Effector memory CD8-positive, alpha-beta T cell (primary cell): ENCODE measurements around the gene RNF130.

ENCODE experiments used
- ATAC-seq: fragments of 150-1000 bp; cut with Tn5 transposase; replicated peaks from 2 replicates; pipeline ENCODE4 v1.10.0; 2021; ENCODE audit warnings: mild to moderate bottlenecking, moderate library complexity
- DNase-seq, 3 experiments: peaks; one replicate each; pipeline ENCODE4 v3.0.0; 2021
- H3K27ac Mint-ChIP-seq, 2 donors: one replicate each; pipeline ENCODE4 v1.8.0; 2022; ENCODE audit warnings: mild to moderate bottlenecking in 2 of 2, mixed read lengths in 2 of 2, moderate library complexity in 2 of 2
- H3K27me3 Mint-ChIP-seq, 2 donors: one replicate each; pipeline ENCODE4 v1.8.0; 2022; ENCODE audit warnings: mixed read lengths in 2 of 2
- H3K36me3 Mint-ChIP-seq: one replicate; pipeline ENCODE4 v1.8.0; 2022; ENCODE audit warnings: mild to moderate bottlenecking, moderate library complexity, mixed read lengths; ENCODE audit not compliant: insufficient read depth
- H3K4me1 Mint-ChIP-seq, 2 donors: one replicate each; pipeline ENCODE4 v1.8.0; 2022; ENCODE audit warnings: low read depth in 2 of 2, mixed read lengths in 2 of 2
- H3K4me3 Mint-ChIP-seq, 2 donors: one replicate each; pipeline ENCODE4 v1.8.0; 2022; ENCODE audit warnings: mild to moderate bottlenecking in 2 of 2, mixed read lengths in 2 of 2, moderate library complexity in 2 of 2
- H3K9me3 Mint-ChIP-seq, 2 donors: one replicate each; pipeline ENCODE4 v1.8.0; 2022; ENCODE audit warnings: mixed read lengths in 2 of 2

Gene RNF130

DNA sequence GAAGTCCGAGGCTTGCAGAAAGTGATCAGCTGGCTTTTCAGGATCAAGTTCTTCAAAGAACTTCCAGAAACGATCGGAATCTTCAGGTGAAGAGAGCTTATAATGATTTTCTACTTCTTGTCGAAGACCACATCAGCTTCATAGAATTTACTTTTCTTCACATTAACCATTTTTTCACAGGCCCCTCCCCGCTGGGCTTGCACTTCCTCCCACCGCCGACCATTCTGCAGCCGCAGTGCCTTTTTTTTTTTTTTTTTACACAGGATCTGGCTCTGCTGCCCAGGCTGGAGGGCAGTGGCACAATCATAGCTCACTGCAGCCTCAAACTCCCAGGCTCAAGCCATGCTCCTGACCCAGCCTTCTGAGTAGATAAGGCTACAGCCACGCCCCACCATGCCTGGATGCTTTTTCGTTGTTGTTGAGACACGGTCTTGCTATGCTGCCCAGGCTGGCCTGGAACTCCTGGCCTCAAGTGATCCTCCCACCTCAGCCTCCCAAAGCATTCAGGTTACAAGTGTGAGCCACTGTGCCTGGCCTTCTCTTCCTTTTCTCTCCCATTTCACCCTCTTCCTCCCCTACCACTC lies 15.3 kb upstream of the RNF130 start:
- peaks cover 11 to 12% of the 10 kb centered on the region in 2 donors for H3K4me1 Mint-ChIP-seq
- peak overlapping the region; percentile 20 to 25 for H3K4me3 Mint-ChIP-seq
- H3K9me3 Mint-ChIP-seq, result no peaks in the 10 kb centered on the region
- H3K27ac Mint-ChIP-seq, result no peak overlapping the region
- H3K27me3 Mint-ChIP-seq, result peaks cover 7 to 32% of the 10 kb centered on the region in 2 donors
- ATAC-seq, result no peak
- no peak for DNase-seq
- peaks cover 3% of the 10 kb centered on the region for H3K36me3 Mint-ChIP-seq

GRCh38 chr5:180085837-180086236 lies 14.3 kb upstream of the RNF130 start:
- H3K27me3 Mint-ChIP-seq, result peaks cover 18 to 42% of the 10 kb centered on the region in 2 donors
- no peaks in the 10 kb centered on the region for H3K9me3 Mint-ChIP-seq
- peak overlapping the region in 1 of 2 donors; percentile 1 for H3K4me3 Mint-ChIP-seq
- peaks cover 8 to 11% of the 10 kb centered on the region in 2 donors for H3K4me1 Mint-ChIP-seq
- peaks cover 3% of the 10 kb centered on the region for H3K36me3 Mint-ChIP-seq
- DNase-seq (no peak), ATAC-seq (peak; percentile 31)
- no peak overlapping the region for H3K27ac Mint-ChIP-seq

- peaks cover 27 to 52% of the 10 kb centered on the region in 2 donors for H3K27me3 Mint-ChIP-seq
- peaks cover 6 to 8% of the 10 kb centered on the region in 2 donors for H3K4me1 Mint-ChIP-seq
- no peak overlapping the region for H3K27ac Mint-ChIP-seq
- H3K36me3 Mint-ChIP-seq, result peaks cover under 1% of the 10 kb centered on the region
- DNase-seq, result no peak
- no peaks in the 10 kb centered on the region for H3K9me3 Mint-ChIP-seq
- H3K4me3 Mint-ChIP-seq, result no peak overlapping the region
- no peak for ATAC-seq
These were observed 13.3 kb upstream of the RNF130 start for GRCh38 chr5:180084638-180085561.

DNA sequence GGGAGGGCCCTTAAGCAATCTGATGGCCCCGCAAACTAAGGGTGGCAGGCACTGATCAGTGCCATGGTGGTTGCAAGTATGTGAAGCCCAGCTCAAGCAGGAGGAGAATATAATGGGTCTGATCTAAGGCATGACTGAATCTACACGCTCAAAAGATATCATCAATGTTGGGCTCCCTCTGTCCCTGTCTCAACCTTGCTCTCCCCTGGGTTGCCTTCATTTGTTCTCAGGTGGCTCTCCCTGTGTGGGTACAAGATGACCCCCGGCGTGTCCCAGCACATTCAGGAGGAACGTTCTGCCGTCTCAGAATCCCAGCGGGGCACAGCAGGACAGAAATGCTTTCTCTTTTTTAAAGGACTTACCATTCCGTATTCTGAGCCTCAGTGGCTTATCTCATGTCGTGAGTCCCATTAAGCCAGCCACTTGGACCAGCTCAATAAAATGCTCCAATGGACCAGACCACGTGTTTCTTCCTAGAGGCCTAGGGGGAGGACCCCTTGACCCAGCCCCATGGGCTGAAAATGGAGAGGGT lies 12.0 kb upstream of the RNF130 start:
- Mint-ChIP-seq H3K36me3 (no peaks in the 10 kb centered on the region), H3K9me3 (no peaks in the 10 kb centered on the region), H3K4me1 (peaks cover 5 to 8% of the 10 kb centered on the region in 2 donors), H3K4me3 (no peak overlapping the region), H3K27me3 (peaks cover 39 to 65% of the 10 kb centered on the region in 2 donors), H3K27ac (no peak overlapping the region)
- no peak for ATAC-seq
- no peak for DNase-seq

DNA sequence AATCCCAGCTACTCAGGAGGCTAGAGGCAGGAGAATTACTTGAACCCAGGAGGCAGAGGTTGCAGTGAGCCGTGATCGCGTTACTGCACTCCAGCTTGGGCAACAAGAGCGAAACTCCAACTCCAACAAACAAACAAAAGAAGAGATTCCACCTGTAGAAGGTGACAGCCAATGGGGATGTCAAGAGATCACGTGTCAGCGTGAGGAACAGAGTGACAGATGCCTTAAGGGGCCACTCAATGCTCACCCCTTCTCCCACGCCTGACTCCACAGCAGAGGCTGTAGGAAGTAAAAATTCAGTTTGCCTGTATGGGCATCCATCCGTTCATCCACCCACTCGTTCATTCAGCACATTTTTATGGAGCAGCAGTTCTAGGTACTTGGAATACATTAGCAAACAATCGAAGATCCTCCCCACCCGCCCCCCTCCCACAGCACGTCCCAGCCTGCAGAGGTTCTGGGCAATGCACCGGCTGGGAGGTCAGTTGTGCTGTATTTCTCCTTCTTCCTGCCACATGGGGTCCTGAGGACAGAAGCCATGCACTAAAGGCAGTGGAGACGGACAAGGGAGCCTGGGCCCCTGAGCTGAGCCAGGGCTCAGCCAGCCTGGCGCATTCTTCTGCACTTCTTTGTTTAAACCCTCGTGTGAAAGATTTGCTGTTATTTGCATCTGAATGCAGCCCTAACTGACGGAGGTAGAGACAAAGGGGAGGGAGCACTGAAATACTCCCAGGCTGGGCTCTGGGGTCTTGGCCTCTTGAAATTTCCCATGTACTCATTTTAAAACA lies 11.3 kb upstream of the RNF130 start:
- no peak for DNase-seq
- Mint-ChIP-seq H3K36me3 (no peaks in the 10 kb centered on the region), H3K9me3 (no peaks in the 10 kb centered on the region), H3K4me3 (no peak overlapping the region), H3K4me1 (peaks cover 5 to 8% of the 10 kb centered on the region in 2 donors), H3K27ac (no peak overlapping the region), H3K27me3 (peaks cover 45 to 73% of the 10 kb centered on the region in 2 donors)
- ATAC-seq, result no peak

GRCh38 chr5:180081481-180081880 lies 9.9 kb upstream of the RNF130 start:
- DNase-seq (no peak), ATAC-seq (no peak)
- Mint-ChIP-seq H3K4me1 (peaks cover 4 to 5% of the 10 kb centered on the region in 2 donors), H3K27me3 (peaks cover 46 to 77% of the 10 kb centered on the region in 2 donors), H3K4me3 (no peak overlapping the region), H3K9me3 (no peaks in the 10 kb centered on the region), H3K27ac (no peak overlapping the region), H3K36me3 (no peaks in the 10 kb centered on the region)

GRCh38 chr5:180080486-180081280 lies 9.1 kb upstream of the RNF130 start:
- ATAC-seq, result peak; percentile 46
- no peak overlapping the region for H3K27ac Mint-ChIP-seq
- H3K4me1 Mint-ChIP-seq, result peaks cover 1 to 2% of the 10 kb centered on the region in 2 donors
- H3K36me3 Mint-ChIP-seq, result no peaks in the 10 kb centered on the region
- peak overlapping the region; percentile 15 to 59 for H3K4me3 Mint-ChIP-seq
- peaks cover 46 to 78% of the 10 kb centered on the region in 2 donors for H3K27me3 Mint-ChIP-seq
- DNase-seq, result peak in 2 of 3 experiments; percentile 20 to 22
- H3K9me3 Mint-ChIP-seq, result no peaks in the 10 kb centered on the region

- peak overlapping the region in 1 of 2 donors; percentile 59 for H3K4me3 Mint-ChIP-seq
- no peak overlapping the region for H3K27ac Mint-ChIP-seq
- peaks cover 46 to 76% of the 10 kb centered on the region in 2 donors for H3K27me3 Mint-ChIP-seq
- no peaks in the 10 kb centered on the region for H3K9me3 Mint-ChIP-seq
- H3K36me3 Mint-ChIP-seq, result no peaks in the 10 kb centered on the region
- no peaks in the 10 kb centered on the region for H3K4me1 Mint-ChIP-seq
- DNase-seq (no peak), ATAC-seq (no peak)
These were observed 8.3 kb upstream of the RNF130 start for GRCh38 chr5:180079702-180080466.

- H3K27me3 Mint-ChIP-seq, result peaks cover 46 to 61% of the 10 kb centered on the region in 2 donors
- ATAC-seq (no peak), DNase-seq (no peak)
- no peak overlapping the region for H3K4me3 Mint-ChIP-seq
- no peak overlapping the region for H3K27ac Mint-ChIP-seq
- H3K9me3 Mint-ChIP-seq, result no peaks in the 10 kb centered on the region
- H3K4me1 Mint-ChIP-seq, result peaks cover 4 to 5% of the 10 kb centered on the region in 2 donors
- peaks cover 5% of the 10 kb centered on the region for H3K36me3 Mint-ChIP-seq
These were observed 6.8 kb upstream of the RNF130 start for GRCh38 chr5:180078348-180078747.

GRCh38 chr5:180077594-180078284 lies 6.2 kb upstream of the RNF130 start:
- Mint-ChIP-seq H3K27ac (no peak overlapping the region), H3K9me3 (no peaks in the 10 kb centered on the region), H3K4me3 (no peak overlapping the region), H3K4me1 (peaks cover 5 to 6% of the 10 kb centered on the region in 2 donors), H3K27me3 (peaks cover 45 to 55% of the 10 kb centered on the region in 2 donors), H3K36me3 (peaks cover 11% of the 10 kb centered on the region)
- DNase-seq (no peak), ATAC-seq (no peak)

DNA sequence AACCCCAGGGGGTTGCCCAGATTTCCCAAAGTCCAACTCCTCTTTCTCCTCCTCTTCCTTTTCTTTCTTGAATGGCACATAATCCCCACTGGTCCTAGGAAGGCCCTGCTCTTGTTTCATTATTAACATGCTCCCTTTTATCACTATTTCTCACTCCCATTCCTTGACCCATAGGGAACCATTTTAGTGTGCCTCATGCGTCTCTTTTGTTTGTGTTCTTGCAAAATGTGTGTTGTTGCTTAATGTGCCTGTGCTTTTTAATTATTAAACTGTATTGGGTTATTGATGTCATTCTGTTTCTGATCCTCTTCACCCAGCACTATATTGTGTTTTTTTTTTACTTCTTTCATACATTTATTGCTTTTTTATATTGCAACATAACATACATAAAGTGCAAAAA lies 4.1 kb upstream of the RNF130 start:
- H3K27ac Mint-ChIP-seq, result no peak overlapping the region

More for the DNA sequence above, 4.1 kb upstream of the RNF130 start:
- peaks cover 27 to 35% of the 10 kb centered on the region in 2 donors for H3K27me3 Mint-ChIP-seq
- no peak for ATAC-seq
- no peaks in the 10 kb centered on the region for H3K9me3 Mint-ChIP-seq
- no peak for DNase-seq
- H3K4me3 Mint-ChIP-seq, result no peak overlapping the region
- peaks cover 15% of the 10 kb centered on the region in 2 donors for H3K4me1 Mint-ChIP-seq
- peaks cover 16% of the 10 kb centered on the region for H3K36me3 Mint-ChIP-seq
